Epidermal melanocyte (primary cell): ENCODE results near the gene MYRF.

Source experiments
- DNase-seq: peaks from one replicate; pipeline ENCODE4 v3.0.0; 2011; ENCODE audit warnings: low spot score; ENCODE audit not compliant: insufficient read length

Gene MYRF

DNA sequence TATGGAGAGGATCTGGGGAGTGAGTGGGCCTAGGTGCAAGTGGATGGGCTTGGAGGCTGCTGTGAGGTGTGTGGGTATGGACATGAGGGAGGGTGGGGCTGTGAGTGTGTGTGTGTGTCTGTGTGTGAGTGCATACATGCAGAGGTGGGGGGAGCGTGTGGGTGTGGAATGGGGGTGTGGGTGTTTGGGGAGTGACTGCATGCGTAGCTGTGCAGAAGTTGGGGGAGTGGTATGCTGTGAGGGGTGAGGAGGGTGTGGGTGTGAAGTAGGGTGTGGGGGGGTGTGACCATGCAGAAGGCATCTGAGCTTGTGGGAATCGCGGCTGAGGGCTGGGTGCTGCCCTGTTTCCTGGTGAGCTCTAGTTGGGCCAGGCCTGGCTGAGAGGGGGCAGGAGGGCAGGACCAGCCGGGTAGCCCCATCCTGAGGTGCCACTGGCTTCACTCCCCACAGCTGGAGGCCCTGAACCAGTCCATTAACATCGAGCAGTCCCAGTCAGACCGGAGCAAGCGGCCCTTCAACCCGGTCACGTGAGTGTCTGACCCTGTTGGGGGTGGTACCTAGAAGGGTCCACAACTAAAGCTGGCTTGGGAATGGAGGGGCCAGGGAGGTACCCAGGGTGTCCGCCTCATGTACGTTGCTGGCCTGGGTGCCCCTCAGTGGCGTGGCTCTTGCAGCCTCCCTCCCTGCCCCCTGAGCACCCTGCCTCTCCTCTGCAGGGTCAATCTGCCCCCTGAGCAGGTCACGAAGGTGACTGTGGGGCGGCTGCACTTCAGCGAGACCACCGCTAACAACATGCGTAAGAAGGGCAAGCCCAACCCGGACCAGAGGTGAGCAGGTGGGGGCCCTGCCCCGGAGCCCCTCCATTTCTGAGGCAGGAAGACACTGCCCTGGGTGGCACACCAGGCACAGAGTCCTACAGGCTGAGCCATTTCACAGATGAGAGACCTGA, 23.4 kb downstream of the MYRF start:
- no peak for DNase-seq

DNA sequence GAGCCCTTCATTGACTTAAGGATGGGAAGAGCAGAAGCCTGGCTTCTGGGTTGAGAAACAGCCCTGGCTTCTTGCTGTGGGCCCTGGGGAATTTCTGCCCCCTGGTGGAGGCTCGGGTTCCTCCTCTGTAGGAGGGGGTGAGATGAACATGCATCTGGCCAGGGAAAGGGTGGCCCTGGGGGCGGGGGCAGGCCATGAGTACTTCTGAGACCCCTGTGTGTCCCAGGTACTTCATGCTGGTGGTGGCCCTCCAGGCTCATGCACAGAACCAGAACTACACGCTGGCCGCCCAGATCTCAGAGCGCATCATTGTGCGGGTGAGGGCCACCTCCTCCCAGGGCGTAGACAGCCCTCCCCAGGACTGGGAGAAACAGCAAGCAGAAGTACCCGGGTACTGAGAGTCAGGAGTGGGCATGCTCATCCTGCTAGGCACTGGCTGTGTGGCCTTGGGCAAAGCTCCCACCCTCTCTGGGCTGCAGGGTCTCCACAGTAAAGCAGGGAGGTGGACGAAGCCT, 24.2 kb downstream of the MYRF start:
- peak; percentile 86 for DNase-seq

DNA sequence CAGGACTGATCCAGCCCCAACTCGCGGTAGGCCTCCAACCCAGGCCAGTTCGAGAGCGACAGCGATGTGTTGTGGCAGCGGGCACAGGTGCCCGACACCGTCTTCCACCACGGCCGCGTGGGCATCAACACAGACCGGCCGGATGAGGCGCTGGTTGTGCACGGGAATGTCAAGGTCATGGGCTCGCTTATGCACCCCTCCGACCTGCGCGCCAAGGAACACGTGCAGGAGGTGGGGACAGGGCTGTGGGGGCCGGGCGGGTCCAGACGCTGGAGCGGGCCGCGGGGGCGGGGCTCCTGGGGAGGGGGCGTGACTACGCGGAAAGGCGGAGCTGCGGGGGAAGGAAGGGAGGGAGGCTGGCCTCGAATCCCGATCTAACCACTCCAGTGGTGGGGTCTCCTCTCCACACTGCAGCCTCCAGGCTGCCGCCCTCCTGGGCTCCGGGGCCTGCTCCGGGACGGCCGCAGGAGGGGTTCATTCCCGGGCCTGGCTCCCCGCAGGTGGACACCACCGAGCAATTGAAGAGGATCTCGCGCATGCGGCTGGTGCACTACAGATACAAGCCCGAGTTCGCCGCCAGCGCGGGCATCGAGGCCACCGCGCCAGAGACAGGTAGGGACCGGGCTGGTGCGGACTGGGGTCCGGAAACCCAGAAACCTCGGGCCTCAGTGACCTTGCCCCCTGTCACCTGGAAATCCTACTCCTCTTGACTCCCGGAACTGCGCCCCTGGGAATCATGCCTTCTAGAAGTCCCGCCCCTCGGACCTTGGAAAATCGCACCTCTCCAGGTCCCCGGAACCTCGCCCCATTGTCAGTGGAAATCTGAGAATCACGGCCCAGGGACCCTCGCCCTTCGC, 25.0 kb downstream of the MYRF start:
- DNase-seq: no peak

DNA sequence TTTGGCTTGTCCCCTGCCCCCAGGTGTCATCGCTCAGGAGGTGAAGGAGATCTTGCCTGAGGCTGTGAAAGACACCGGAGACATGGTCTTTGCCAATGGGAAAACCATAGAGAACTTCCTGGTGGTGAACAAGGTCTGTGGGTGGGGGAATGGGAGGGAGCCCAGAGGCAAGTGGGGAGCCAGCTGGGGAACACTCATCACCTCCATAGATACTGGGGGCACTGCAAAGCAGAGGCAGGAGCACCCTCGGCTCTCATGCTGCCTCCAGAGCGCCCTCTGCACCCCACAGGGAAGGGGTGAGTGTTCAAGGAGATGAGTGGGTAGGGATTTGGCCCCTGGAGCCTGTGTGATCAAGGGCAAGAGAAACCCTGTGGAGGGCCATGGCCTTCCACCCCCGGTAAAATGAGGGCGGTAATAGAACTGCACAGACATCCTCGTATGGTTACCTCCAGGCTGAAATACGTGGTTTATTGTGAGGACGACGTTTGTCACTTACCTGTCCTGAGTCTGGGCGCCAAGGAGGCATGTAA, 26.0 kb downstream of the MYRF start:
- no peak for DNase-seq

DNA sequence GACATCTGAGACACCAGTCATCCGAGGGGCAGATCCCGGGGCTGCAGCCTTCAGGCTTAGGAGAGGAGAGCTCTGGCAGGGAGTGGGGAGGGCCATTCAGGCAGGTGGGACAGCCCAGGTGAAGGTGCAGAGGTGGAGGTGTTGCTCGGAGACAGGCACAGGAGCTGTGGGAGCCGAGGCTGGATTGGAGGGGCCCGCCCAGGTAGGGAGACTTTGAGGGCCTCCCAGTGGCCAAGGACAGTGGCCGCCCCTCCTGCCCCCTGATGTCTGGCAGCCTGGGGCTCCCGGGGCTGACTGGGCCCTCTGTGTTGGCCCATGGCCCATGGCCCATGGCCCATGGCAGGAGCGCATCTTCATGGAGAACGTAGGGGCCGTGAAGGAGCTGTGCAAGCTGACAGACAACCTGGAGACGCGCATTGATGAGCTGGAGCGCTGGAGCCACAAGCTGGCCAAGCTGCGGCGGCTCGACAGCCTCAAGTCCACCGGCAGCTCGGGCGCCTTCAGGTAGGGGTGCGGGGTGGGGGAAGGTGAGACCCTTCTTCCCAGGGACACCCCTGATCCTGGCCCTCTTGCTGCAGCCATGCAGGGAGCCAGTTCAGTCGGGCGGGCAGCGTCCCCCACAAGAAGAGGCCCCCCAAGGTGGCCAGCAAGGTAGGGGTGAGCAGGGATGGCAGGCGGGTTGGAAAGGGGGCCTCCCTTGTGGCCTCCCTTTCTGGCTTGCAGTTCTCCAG, 26.6 kb downstream of the MYRF start:
- DNase-seq: no peak

DNA sequence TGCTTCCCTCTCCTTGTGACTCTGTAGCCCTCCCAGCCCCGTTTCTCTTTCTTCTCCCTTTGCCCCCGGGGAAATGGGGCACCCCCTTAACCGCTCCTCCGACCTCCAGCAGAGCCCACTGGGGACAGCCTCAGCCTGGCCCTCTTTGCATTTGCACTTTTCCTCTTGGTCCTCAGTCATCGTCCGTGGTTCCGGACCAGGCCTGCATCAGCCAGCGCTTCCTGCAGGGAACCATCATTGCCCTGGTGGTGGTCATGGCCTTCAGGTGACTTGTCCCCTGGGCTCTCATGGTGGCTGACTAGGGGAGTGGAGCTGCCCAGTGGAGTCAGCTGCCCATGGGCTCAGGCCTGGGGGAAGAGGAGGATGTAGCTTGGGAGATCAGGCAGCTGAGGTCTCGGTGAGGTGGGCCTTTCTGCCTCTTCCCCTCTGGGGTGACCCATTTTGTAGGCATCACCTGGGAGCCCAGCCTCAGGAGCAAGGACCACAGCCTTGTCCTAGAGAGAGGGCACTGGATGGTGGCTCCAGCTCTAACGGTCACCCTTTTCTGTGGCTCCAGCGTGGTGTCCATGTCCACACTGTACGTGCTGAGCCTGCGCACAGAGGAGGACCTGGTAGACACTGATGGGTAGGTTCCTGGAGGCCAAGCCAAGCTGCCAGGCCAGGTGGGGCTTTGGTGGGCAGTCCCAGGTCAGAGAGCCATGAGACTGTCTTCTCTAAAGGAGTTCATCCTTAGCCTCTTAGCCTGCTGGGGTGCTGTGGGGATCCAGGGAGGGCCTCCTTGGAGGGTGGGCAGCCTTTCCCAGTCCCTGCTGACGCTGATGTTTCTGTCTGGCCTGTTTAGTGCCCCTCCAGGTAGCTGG, 27.5 kb downstream of the MYRF start:
- no peak for DNase-seq

DNA sequence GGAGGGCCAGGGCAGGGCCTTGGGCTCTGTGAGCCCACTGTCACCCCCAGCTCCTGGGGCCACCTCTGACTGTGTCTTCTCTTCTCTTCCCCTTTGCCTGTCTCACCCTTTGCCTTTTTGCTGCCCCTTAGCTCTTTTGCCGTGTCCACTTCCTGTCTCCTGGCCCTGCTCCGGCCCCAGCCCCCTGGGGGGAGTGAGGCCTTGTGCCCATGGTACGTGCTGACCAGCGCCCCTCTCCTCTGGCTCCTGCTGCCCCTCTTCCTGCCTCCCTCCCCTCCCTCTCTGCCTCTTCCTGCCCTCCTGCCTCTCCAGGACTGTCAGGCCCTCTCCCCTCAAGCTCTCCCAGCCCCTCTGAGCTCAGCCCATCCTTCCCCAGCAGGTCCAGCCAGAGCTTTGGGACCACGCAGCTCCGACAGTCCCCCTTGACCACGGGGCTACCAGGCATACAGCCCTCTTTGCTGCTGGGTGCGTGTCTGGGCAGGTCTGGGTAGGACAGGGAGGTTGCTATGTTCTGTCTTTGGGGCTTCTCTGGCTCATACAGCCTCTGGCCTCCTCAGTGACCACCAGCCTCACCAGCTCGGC, 28.2 kb downstream of the MYRF start:
- no peak for DNase-seq

DNA sequence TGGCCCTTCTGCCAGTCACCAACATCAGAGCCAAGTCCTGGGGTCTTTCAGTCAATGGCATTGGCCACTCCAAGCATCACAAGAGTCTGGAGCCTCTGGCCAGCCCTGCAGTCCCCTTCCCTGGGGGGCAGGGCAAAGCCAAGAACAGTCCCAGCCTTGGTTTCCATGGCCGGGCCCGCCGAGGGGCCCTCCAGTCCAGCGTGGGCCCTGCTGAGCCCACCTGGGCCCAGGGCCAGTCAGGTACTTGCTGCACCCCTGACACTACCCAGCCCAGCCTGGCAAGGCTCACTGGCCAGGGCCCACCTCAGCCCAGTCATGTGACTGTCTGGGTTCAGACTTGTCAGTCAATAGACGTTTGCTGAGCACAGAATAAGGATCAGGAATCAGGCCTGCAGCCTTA, 29.1 kb downstream of the MYRF start:
- no peak for DNase-seq

DNA sequence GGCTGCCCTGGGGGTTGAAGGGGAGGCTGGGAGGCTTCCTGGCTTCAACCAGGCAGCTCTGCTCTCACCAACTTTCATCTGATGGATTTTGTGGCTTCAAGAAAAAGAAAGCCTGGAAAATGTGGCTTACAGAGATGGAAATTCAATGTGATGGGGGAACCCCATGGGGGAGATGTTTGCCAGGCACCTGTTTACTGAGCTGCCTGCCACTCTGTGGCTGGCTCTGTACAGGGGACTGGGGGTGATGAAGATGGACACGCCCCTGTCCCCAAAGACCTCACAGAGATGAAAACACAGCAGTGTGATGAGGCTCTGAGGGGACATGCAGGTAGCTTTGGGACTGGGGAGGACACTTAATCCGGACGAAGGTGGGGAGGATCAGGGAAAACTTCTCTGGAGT, 29.9 kb downstream of the MYRF start:
- no peak for DNase-seq

DNA sequence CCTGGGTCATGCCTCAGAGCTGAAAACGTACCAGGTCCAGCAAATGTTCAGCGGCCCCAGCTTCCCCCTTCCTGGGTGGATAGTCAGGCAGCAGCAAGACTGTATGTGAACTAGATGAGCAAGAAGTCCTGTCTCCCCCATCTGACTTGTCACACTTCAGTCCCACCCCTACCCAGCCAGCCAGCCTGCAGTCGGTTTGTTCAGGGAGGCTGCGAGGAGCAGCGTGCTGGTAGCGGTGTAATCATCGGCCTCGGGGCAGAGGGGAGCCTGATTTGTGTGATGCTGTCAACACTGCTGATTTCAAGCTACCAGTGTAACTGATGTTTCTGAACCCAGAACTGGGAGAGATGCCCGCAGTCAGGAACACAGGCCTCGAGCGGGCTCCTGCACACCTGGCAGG, 30.4 kb downstream of the MYRF start:
- no peak for DNase-seq

DNA sequence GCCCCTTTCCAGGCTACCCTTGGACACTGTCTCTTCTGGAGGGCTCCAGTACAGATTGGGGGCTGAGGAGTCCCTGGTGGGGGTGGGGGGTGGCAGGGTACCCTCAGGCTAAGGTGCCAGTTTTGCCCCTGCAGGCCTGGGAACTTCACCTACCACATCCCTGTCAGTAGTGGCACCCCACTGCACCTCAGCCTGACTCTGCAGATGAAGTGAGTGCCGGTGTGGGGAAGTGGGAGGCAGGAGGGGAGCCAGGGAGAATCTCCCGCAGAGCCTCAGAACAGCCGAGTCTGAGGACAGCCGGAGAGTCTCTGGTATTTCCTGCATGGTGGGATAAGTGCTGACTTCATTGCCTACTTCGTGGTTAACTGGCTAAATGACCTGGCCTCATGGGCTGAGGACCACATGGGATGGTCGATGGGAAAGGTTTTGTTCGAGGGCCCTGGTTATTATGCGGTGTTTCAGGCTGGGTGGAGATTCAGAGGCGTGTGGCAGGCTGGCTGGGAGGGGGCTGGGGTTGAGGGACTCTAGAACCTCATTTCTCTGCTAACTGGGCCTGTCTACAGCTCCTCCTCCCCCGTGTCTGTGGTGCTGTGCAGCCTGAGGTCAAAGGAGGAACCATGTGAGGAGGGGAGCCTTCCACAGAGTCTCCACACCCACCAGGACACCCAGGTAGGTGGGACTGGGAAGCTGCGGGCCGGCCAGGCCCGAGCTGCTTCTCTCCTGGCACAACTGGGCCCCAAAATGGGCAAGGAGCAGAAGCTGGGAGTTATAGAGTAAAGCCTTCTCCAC, 31.5 kb downstream of the MYRF start:
- no peak for DNase-seq

DNA sequence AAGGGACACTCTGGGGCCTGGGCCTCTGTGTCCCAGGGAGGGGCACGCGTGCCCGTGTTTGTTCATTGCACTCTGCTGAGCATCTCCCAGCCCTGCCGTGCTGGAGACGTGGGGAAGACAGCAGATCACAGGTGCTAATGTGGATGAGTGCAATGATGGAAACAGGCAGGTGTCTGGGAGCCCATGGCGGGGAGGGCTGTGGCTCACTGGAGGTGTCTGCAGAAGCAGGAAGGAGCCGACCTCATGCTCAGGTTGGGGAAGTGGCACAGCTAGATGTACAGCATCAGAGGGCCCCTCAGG, 32.0 kb downstream of the MYRF start:
- DNase-seq: no peak

DNA sequence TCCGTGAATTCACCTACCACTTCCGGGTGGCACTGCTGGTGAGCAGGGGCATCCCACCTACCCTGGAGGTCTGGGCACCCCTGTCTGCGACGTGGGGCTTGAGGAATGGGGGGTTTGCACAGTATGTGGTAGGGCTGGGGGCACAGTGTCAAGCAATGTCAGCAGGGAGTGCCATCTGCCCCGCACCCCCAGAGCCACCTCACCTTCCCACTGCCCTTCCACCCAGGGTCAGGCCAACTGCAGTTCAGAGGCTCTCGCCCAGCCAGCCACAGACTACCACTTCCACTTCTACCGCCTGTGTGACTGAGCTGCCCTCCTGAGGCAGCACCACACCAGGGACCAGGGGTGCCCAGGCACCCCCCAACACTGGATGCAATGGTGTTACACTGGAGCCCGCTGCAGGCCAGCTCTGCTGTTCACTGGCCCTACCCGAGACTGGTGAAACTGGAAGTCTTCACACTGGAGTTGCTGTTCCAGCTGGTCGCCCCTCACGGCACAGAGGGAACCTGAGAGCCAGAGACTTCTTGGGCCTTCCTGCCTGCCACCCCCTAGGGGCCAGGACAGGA, 33.5 kb downstream of the MYRF start:
- no peak for DNase-seq

DNA sequence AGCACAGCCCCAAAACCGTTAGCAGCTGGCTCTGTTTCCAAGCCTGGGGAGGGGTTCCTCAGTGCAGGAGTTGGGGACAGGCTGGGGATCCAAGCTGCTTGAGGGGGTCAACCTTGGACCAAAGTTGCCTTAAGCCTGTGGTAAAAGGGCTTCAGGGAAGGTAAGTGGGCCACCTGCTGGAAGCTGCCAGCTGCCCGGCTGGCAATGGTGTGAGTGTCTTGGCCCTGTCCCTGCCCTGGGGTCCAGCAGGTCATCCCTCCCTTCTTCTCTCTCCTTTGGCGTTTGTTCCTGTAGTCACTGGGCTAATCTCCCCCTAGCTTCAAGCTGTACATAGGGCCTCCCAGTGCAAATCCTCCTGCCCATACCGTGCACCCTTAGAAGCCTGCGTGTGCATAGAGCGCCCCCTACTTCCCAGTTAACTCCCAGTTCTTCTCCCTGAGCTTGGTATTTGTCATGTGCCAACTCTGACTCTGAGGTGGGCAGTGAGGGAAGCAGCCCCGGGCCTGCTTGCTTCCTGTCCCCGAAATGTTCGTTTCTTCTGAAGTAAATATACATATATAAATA, 35.6 kb downstream of the MYRF start:
- DNase-seq: no peak

DNA sequence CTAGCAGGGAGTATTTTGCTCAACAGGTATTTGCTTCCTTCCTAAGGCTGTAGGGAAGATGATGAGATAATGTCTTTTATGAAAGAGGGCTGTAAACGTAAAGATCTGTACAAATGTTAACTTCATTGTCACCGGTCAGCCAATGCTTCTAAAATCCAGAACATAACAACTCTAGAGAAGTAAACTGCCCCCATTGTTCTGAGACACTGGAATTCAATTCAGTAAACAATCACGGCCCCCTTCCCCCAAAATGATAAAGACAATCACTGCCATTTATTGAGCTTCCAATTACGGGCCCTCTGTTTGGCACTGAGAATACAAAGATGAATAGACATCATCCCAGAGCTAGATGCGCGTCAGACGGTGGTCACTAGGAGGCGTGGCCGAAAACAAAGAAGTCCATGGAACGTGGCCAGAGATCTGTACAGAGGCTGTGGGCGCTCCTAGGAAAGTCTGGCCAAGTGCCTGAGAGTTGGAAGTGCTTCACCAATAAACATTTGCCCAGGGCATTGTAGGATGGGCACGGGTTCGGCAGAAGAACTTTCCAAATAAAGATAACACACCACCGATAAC, 39.4 kb downstream of the MYRF start:
- DNase-seq: peak; percentile 67

DNA sequence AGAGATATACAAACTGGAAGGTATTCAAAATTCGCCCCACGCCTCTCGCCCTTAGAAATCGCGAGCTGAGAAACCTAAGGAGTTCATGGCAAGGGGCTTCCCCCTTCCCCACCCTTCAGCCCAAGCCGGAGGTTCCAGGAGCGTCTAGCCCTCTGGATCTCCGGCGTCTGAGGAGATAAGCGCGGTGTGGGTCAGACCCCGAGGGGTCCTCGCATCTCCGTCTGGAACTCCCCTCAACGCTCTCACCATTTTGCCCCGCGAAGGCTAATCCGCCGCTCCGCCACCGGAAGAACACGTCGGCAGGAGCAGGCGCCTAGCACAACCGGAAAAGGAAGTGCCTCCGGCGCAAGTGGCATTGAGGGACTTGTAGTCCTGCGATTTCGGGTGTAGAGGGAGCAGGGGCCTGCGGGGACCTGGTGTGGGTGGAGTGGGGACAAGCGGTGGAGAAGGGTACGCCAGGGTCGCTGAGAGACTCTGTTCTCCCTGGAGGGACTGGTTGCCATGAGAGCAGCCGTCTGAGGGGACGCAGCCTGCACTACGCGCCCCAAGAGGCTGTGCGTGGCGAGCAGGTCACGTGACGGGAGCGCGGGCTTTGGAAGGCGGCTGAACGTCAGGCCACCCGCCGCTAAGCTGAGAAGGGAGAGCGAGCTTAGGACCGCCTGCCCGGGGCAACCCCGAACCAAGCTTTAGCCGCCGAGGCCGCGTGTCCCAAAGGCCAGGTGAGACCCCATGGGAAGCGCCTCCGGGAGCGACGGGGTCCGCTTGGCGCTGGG, 40.1 kb downstream of the MYRF start, which contains the start of the genes FEN1 and TMEM258:
TSS of gene FEN1 (plus strand) at position 602 of the 773 bp plus-strand sequence. CDS start 2,451 bp downstream, outside the sequence.
TSS of gene TMEM258 (minus strand) at position 290 of the 773 bp plus-strand sequence. CDS start at position 249, 41 bp downstream.
- peak; percentile 90 for DNase-seq
